ENCODE data around the gene SERBP1.
A peak's percentile ranks its signal among the peaks of the same experiment; 100 is the strongest.
"Not testable (repeated sequence)": the region's sequence is repeated elsewhere in the genome, so short reads cannot be mapped to it uniquely, and the experiment has no call there.

Gene SERBP1

DNA sequence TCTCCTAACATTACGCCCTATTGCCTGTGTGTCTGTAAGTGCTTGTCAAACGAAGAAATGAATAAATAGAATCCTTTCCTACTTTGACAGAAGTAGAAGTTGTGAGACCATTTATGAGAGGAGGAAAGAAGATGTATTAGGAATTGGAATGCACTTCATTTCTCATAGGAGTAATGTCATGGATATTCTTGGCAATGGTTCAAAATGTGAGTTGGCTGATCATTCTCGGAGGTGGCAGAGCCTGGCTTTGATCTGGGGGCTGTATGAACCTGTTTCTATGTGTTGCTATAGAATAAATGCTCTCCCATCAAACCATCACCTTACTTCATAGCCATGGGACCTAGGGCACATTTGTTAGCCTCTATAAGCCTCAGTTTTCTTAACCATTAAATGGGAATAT, 10.1 kb upstream of the SERBP1 start:
- DNase-seq (ENCODE audit: low read depth in 2 of 2) = no peak

DNA sequence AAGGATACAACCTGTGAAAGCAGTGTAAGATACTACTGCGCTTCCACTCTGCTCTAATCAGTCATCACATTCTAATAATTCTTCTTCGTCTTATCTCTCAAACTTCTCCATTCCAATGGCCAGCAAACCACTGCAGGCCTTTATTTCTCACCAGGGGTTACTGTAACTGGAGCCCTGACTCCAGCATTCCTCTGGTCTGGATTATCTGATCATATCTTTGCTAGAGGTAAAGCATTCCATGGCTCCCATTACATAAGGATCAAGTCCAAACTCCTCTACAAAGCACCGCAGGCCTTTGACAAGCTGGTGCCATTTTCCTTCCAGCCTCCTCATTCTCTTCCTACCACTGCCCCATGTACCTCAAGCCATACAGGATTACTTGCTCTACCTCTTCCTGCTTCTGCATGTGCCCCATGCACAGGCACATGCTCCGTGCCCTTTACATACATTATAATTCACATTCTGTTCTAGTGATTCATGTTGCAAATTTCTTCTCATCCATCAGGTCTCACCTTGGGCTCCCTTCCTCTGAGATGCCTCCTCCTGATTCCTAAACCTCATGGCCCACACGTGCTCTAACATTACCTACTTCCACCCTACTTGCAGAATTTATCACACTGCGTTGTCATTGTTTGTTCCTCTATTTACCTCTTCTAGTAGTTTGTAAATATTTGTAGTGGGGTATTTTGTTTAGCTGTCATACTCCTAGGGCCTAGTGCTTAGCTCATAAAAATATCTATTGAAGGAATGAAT, 9.3 kb upstream of the SERBP1 start:
- no peak for DNase-seq (ENCODE audit: low read depth in 2 of 2)

DNA sequence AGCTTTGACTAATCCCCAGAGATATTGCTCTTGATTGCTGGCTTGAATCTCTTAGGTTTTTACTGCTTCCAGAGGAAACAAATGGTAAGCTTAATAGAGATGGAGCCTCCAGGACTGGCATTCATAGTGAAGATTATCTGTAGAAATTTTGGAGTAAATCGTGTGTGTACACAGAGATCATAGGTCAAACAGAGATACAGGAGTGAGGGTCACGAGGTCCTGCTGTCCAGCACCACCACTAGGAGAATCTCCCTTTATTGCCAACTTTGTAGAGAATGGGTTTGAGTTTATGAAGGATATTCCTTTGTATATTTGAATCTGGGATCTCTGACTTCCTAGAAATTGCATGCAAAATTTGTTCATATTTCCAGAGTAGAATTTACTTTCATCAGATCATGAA, 7.8 kb upstream of the SERBP1 start:
- DNase-seq (ENCODE audit: low read depth in 2 of 2) = no peak

DNA sequence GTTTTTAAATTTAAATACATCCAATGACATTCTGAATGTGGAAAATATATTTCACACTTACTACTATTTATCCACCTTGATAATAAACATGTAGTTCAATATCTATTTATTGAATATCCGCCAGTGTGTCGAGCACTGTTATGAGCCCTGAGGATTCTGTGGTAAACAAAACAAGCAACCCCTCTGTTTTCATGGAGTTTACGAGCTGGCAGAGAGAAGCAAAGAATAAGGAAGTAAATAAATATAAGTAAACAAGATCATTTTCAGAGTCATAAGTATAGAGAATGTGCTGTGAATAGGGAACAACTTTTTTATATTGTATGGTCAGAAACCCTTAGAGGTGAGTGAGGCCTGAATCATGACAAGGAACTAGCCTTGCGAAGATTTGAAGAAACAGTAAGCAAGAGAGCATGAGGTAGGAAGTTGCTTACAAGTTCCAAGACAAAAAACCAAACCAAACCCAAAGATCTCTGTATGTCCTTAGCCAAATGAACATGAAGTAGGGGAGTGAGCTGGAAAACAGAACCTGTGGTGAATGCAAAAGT, 6.4 kb upstream of the SERBP1 start:
- no peak for DNase-seq (ENCODE audit: low read depth in 2 of 2)

DNA sequence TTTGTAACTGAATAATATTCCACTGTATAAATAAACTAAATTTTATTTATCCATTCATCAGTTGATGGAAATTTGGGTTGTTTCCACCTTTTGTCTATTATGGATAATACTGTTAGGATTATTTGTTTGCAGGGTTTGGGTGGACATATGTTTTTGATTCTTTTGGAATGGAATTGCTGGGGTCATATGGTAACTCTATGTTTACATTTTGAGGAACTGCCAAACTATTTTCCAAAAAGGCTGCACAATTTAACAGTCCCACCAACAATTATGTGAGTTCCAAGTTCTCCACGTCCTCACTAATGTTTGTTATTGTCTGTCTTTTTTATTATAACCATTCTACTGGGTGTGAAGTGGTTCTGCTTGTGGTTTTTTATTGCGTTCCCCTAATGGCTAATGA, 4.3 kb upstream of the SERBP1 start:
- DNase-seq (ENCODE audit: low read depth in 2 of 2) = no peak

DNA sequence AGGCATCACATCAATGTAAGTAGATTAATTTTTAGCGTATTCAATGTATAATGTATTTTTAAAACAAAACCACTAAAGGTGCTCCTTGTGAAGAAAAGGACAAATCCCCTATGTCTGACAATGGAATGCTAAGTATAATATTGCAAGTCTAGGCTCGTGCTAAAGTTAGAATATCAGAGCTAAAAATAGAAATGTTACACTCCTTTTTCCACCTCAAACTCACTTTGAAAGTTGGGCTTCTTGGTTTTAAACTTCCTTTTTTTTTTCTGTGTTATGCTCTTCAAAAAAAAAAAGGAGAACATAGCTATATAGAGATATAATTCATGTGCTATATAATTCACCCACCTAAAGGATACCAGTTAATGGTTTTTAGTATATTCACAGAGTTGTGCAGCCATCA, 3.6 kb upstream of the SERBP1 start:
- DNase-seq (ENCODE audit: low read depth in 2 of 2) = no peak

DNA sequence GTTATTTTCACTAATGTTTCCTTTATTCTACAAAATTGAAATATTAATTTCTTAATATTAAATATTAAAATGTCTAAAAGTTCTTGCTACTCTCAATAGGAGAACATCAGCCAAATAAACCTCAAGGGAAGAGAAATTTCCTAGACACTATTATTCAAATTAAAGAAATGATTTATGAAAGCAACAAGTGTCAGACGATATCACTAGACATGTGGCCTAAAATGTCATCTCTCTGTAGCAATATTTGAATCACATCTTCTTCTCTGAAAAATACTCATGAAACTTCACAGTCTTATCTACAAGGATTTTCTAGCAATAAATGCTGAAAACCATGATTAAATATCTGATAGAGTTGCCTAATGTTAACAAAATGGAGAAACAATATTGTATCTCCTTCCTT, 2.5 kb upstream of the SERBP1 start:
- no peak for DNase-seq (ENCODE audit: low read depth in 2 of 2)

DNA sequence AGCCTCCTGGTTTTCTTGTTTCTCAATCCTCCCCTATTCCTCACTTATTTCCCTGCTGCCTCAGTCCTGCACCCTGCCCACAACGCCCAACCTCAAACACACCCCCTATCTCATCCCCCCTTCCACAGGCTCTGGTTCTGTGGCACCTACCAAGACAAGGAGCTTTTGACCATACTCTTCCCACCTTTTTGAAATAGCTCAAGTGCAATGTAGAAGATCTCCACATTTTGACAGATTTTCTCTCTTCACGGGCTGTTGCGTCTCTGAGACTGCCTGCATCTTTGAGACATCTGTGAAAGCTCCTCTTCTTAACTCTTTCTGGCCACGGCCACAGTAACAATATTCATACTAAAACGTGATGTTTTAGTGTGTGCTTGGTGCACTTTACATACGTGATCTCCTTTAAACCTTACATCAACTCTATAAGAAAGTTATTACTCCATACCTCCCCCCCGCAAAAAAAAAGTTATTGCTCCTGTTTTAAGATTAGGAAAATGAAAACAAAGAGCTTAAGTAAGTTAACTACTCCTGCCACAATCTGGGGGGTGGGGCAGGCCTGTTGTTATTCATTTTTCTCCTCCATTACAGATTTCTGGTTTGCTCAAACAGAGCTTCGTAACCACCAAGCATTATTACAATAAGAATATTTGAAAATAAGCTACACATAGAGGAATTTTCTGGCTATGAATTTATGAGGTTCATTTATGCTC, 1.8 kb upstream of the SERBP1 start:
- no peak for DNase-seq (ENCODE audit: low read depth in 2 of 2)

DNA sequence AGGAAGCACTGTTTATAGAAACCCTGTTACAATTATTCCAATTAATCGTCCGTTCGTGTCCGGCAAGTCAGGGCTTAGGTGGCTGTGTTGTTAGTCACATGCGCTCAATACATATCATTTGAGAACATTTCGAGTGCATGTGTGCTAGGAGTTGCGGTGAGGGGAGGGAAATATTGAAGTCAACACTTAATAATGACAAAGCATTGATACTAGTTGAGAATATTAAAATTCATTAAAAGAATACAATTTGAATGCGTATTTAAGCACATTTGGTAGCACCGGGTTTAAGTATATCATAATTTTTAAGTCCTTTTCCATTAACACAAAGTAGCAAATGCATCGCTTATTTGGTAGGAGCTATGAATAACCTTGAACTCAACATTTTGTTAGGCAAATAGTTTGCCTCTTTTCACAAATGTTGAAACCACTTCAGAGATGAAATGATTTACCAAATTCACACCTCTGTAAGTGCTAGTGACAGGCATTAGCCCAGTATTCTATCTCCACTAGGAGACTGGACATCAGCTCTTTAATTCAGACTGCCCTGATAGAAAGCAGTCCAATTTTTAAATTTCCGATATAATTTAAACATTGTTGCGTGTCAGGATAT, 1.1 kb upstream of the SERBP1 start:
- no peak for DNase-seq (ENCODE audit: low read depth in 2 of 2)

DNA sequence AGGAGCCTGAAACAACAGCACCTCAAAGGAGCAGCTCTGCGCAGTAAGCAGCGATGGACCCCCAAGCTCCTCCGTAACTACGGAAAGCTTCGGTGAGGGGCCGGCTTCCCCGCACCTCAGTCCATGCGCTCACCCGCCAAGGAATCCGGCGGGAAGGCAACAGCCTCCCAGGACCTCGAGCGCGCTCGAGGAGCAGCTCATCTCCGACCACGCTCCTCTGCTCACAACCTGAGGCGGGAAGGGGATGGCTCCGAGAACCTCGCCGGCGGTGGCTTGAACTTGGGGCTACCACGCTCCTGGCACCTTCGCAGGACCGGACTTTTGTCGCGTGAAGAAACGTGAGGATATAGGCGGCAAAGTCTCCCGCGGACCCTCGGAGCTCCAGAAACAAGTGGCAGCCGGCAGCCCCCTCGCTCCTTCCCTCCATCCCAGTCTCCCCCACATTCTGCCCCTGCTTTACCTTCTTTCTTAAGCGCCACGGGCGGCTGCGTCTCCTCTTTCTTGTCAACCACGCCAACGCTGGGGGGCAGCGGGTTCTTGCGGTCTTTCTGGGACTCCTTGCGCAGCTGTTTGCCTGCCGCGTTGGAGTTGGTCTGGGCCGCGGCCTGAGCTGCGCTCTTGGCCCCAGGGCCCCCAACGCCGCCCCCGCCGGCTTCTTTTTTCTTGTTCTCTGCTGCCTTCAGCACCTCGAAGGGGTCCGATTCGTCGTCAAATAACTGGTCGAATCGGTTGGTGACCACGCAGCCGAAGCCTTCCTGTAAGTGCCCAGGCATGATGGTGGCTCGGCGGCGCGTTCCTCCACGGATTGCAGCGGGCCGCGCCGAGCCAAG, 459 bp downstream of the SERBP1 start:
- DNase-seq (ENCODE audit: low read depth in 2 of 2) = peak in 1 of 2 donors; percentile 8

DNA sequence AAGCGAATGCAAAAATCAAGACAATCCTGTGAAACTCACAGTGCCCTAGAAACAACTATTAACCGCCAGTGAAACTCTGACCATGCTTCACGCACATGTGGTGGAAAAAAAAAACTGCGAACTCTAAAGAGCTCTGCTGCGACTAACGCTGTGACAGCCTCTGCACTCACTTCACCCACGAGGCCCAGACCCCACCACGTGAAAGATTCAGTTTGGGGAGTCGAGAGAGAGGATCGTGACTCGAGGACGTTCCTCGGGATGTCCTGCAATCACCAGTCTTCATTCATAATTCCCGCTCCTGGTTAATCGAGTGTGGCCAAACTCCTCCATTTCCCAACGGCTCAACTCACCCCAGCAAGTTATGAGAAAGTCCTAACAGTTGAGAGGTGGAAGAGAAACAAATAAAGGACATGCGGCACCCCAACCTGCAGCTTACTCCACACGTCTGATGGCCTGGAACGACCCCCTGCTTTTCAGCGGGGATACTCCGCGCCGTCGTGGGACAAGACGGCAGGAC, 1.1 kb downstream of the SERBP1 start:
- DNase-seq (ENCODE audit: low read depth in 2 of 2) = peak in 1 of 2 donors; percentile 20

DNA sequence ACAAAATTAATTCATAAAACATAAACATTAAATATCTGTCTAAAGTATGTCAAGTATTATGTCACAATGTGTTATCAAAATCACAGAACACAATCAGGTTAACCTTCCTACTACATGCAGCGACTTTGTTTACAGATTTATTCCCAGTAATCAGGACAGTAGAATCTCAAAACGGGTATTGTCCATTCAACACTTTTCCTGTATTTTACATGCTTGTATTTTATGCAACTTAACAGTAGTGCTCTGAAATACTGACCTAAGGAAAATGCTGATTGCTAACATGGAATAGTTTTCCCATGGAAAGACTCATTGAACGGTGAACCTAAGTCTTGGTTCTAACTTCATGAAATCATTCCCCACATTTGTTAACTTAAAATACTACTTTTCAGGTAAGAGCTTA, 2.3 kb downstream of the SERBP1 start:
- no peak for DNase-seq (ENCODE audit: low read depth in 2 of 2)

DNA sequence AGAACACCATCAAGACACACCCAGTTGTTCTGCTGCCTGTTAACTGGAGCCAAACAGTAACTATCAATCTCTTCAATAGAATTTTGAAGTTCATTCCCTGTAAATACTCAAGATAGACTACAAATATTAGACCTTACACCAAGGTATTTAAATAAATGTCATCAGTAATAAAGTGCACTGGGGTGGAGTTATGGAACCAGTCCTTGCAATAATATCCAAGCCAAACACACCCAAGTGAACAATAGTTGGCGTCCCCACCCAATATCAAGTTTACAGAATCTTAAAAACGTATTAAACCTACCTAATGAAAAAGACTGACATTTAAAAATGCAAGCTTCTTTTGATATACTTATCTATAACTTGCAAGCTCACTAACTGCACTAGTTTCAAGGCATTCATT, 2.7 kb downstream of the SERBP1 start:
- DNase-seq (ENCODE audit: low read depth in 2 of 2) = no peak

DNA sequence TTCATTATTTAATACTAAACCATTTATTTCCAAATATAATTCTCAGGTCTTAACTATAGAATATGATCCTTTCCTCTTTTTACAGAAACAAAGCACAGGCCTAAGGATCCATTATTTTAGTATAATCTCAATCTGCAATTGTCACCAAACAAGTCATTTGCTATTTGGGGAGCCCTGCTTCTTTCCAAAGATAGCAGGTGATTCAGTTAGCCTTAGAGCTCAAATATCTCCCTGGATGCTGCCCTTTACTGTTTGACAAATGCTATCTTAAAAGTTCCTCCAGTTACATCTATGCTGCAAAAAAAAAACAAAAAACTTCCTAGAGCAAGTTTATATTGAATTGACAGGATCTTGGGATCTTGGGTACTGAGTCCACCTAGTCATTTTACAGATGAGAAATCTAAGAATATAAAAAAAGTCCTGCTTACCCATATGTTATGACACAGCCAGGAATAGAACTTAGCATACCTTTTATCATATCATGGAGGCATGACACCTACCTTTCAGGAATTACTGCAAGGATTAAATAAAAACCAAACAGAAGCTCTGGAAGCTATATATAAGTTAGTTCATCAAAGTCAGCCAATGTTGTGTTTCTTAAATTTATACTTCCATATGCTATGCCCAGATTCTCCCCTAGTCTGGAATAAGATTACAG, 9.2 kb downstream of the SERBP1 start:
- DNase-seq (ENCODE audit: low read depth in 2 of 2) = no peak

DNA sequence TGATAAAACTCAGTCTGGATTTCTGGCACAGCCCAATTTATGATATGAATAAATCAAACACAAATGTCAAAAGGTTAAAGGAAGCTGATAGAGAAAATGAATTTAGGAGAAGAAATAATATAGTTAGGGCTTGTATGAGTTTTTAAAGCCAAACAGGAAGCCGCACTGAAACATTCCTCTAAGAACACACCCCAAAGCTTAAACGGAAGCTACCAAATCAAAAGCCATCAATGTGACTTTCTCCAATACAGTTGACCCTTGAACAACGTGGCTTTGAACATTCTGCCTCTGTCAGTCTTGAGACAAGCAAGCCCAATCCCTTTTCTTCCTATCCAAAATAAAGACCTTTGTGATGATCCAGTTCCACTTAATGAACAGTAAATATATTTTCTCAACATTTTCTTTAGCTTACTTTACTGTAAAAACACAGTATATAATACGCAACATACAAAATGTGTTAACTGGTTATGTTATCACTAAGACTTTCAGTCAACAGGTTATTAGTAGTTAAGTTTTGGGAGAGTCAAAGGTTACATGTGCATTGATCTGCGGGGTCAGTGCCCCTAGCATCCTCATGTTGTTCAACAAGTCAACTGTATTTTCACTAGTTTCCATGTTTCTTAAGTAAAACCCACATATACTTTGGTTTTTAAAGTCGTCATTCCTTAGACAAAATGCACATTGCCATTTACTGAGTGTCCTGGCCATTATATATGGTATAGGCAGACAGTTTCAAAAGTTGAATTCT, 11.2 kb downstream of the SERBP1 start:
- DNase-seq (ENCODE audit: low read depth in 2 of 2) = no peak

DNA sequence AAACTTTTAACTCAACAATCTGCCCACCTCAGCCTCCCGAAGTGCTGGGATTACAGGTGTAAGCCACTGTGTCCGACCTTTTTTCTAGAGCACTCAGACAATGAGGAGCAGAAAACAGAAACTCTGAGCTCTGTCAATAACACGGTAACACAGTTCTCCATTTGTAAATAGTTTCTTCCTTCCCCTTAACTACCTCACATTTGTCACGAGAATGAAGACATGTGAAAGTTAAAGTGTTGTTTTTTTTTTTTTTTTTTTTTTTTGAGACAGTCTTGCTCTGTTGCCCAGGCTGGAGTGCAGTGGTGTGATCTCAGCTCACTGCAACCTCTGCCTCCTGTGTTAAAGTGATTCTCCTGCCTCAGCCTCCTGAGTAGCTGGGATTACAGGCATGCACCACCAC, 12.5 kb downstream of the SERBP1 start:
- not testable (repeated sequence) for DNase-seq (ENCODE audit: low read depth in 2 of 2)

DNA sequence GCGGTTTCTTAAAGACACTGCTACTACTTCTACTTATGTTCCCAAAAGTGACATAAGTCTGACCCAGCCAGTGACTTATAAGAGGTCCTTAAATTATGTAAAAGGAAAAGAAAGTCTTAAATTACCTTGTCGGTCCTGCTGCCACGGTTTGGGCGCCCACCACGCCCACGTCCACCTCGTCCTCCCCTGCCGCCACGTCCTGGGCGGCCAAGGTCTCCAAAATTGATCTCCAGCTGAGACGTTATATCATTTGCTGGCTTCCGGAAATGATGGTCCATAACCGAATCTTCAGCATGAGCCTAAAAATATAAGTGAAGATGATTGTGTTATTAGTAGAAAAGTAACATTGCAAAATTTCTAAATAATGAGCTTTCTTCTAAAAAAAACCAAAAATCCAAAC, 15.2 kb downstream of the SERBP1 start:
- no peak for DNase-seq (ENCODE audit: low read depth in 2 of 2)

DNA sequence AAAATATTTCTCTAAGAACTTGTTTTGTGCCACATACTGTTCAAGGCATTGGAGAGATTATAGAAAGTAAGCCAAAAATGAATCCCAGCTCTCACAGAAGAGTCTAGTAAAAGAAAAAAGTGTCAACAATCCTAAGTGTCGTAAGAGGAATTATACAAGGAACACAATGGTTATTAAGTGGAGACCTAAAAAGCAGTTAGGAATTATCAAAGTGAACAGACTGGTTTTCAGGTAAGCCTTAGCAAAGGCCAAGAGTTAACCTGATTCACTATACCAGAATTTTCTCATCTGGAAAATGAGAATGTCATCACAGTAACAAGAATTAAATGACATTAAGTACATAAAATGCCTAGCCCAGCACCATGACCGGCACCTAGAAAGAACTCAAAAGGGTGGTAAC, 15.6 kb downstream of the SERBP1 start:
- no peak for DNase-seq (ENCODE audit: low read depth in 2 of 2)

DNA sequence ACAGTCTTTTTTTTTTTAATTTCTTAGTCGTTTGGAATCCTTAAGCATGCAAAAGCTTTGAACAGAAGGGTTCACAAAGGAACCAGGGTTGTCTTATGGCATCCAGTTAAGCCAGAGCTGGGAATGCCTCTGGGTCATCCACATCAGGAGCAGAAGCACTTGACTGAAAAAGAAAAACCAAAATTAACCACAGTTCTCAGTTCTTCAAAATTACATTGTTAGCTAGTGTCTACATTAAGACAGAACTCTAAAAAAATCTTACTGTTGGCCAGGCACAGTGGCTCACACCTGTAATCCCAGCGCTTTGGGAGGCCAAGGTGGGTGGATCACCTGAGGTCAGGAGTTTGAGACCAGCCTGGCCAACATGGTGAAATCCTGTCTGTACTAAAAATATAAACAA, 17.1 kb downstream of the SERBP1 start:
- not testable (repeated sequence) for DNase-seq (ENCODE audit: low read depth in 2 of 2)

DNA sequence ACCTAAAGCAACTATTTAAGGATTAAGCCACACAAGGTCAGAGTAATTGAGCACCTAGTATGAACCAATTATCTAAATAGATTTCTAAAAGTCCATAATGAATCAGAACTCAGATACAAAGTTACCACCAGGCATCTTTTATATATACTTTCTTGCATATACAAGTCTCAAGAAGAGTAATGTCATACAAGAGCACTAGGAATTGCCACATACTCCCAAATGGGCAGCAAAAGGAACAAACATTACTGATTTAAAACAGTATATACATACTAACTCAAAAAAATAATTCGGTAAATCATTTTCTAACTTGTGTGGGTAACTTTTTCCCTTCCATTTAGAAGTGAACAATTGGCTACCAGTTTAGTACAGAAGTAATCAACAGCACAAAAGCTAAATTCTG, 22.1 kb downstream of the SERBP1 start:
- DNase-seq (ENCODE audit: low read depth in 2 of 2) = no peak
